T47D (cell line): ENCODE measurements around the gene FAH.
"Not testable (repeated sequence)": the region's sequence is repeated elsewhere in the genome, so short reads cannot be mapped to it uniquely, and the experiment has no call there.

Experiments used
- DNase-seq, 2 experiments: peaks; one replicate each; pipeline versions ENCODE4 v3.0.0 to v3.0.0-alpha.2; 2011 to 2012; ENCODE audit warnings: low read depth in 1 of 2, low spot score in 1 of 2
- JUND ChIP-seq: IDR thresholded peaks from 2 replicates; pipeline ENCODE4 v1.6.1; 2012; ENCODE audit warnings: low read depth
- in situ Hi-C: cut with HindIII; loops from 2 replicates; pipeline ENCODE4 v1.10.0; 2016; ENCODE audit warnings: low sequenced_read_pairs, low pct_unique_long_range_greater_than_20kb

FAH gene

DNA sequence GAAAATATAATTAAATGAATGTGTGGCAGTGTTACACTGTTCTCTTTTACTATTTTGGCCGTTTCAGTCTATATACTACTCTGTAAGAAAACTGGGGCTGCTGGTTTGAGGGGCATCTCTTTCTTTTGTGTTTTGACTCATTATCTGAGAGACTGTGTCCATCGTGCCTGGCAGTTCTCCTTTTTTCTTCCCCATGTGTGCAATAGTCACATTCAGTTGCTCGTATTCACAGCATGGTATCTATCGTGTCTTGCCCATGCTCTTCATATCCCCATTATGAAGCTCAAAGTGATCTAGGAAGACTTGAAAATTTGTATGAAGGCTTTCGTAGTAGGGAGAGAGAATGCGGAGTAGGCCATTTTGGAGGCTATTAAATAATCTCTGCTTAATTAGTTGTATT lies 29.8 kb upstream of the FAH start:
- no peak for TF ChIP-seq JUND
- DNase-seq: no peak
- in situ Hi-C loops: no loop called here

DNA sequence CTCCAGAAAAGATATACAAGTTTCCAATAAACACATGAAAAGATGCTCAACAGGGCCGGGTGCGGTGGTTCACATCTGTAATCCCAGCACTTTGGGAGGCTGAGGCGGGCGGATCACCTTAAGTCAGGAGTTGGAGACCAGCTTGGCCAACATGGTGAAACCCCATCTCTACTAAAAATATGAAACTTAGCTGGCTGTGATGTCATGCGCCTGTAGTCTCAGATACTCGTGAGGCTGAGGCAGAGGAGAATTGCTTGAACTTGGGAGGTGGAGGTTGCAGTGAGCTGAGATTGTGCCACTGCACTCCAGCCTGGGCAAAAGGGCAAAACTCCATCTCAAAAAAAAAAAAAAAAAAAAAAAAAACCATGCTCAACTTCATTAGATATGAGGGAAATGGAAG lies 25.5 kb upstream of the FAH start:
- DNase-seq, in situ Hi-C loops: not testable (repeated sequence)

DNA sequence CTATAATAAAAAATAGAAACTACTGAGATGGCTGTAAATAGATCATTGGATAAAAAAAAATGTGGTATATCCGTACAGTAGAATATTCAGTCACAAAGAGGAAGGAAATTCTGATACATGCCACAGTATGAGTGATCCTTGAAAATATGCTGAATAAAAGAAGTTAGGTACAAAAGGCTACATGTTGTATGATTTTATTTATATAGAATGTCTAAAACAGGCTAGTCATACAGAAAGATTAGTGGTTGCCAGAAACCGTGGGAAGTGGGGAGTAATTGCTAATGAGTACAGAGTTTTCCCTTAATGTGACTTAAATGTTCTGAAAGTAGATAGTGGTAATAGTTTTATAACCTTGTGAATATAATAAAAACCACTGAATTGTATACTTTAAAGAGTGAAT lies 24.9 kb upstream of the FAH start:
- no peak for TF ChIP-seq JUND
- in situ Hi-C loops: no loop called here
- DNase-seq: no peak

DNA sequence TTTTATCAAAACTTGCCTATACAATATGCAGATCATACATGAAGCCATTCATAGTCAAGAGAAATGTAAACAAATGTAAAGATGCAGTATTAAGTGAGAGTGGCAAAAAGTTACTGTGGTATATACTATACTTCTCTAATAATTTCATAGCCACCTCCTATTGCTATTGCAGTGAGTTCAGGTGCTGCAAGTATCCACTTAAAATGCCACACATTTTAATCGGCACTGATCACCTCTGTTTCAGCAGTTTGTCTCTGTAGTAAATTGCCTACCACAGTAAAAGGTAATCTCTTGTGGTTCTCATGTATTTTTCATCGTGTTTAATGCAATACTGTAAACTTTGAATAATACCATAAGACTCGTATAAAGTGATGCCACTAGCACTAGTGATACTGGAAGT lies 20.4 kb upstream of the FAH start:
- in situ Hi-C loops: no loop called here
- TF ChIP-seq JUND: no peak
- DNase-seq: no peak

DNA sequence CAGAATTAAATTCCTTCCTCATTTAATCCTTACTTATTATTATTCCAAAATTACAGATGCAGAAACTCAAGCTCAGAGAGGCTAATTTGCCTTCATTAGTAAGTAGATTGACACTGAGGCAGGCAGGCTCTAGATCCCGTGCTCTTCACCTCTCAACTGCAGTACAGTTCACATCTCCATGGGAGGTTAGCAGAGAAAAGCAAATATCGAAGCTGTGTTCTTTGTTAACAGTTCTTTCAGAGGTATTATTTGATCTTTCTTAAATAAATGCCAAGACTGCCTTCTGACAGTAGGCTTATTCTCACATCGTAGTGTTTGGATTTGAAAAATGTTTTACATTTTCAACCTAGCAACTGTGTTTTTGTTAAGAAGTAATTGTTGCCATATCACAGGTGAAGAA lies 15.9 kb upstream of the FAH start:
- in situ Hi-C loops: no loop called here
- no peak for DNase-seq
- TF ChIP-seq JUND: no peak

DNA sequence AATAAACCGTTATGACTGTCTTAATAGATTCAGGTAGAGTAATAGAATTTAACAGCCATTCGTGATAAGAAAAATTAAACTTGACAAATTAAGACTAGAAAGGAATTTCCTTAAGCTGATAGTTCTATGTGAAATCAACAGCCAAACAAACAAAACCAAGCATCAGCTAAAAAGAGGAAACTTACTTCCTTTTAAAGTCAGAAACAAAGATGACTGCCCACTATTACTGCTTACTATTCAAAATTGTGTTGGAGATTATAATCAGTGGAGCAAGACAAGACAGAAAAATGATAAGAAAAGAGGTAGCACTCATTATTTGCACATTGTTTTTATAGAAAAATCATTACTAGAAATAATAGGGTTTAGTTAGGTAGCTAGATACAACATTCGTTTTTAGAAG lies 13.8 kb upstream of the FAH start:
- no peak for TF ChIP-seq JUND
- DNase-seq: no peak
- in situ Hi-C loops: no loop called here

DNA sequence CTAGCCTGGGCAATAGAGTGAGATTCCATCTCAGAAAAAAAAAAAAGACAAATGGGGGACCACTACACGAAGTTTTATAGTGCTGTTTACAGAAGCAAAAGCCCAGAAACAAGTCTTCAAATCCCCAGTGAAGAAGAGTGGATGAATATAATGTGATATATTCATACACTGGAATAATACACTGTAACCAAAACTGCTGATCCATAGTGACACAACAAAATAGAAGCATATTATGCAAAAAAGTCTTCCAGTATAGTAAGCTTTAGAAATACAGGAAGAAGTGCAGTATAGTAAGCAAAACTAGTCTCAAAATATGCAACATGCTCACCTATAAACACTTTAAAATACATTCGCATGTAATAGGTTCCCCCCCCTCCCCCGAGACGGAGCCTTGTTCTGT lies 11.9 kb upstream of the FAH start:
- no peak for DNase-seq
- in situ Hi-C loops: no loop called here
- no peak for TF ChIP-seq JUND

DNA sequence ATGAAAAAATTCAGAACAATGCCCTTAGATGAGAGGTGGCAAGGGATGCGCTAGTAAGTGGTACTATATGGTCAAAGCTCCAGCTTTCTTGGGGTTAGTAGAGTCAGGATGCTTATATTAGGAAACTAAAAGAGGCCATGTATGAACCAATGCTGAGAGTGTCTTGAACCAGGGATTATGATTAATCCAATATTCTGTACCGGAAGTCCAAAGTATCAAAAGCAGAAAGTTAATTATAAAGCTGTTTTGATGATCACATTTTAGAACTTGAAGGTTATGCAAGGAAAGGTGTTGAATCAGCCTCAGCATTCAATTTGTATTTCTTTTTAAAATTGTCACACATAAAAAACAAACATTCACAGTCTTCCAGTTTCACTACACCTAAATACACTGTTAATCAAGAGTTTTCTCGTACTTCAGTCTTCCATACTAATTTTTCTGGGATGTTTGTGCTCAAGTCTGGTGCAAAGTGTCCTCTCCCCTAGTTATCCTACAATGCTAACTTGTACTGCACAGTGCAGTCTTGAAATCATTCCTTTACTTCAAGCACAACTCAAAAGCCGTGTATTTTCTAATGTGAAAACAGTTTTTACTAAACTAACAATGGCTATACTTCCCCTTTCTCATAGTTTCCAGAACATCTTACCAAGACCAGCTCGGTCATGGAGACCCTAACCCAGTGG lies 10.7 kb upstream of the FAH start:
- DNase-seq: no peak
- no peak for TF ChIP-seq JUND
- in situ Hi-C loops: no loop called here

DNA sequence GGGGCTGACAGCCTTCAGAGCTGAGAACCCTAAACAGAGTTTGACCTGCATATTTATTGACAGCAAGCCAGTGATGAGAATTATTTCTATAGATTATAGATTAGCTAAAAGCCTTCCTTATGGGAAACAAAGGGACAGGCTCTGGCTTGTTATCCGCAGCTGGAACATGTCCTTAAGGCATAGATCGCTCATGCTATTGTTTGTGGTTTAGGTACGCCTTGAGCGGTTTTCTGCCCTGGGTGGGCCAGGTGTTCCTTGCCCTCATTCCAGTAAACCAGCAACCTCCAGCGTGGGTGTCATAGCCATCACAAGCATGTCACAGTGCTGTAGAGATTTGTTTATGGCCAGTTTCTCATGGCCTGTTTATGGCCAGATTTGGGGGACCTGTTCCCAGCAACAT lies 10.2 kb upstream of the FAH start:
- in situ Hi-C loops: no loop called here
- no peak for TF ChIP-seq JUND
- no peak for DNase-seq

DNA sequence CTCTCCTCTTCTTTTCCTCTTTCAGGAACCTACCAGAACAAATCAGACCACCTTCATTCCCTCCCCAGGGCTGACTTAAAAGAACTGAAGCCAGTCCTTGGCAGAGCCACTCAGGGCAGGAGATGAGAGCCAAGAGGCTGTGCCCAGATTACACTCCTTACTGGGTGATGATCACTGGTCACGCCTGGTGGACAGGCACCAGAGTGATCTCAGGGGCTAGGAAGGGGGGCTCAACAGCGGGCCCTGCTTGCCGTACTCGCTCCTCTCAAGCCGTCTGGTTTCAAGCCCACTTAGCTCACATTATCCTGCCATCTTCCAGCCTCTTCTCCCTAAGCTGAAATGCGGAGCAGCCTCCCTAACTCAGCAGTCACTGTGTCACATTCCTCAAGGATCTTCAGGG lies 1.7 kb upstream of the FAH start:
- no peak for TF ChIP-seq JUND
- in situ Hi-C loops: no loop called here
- DNase-seq: no peak

DNA sequence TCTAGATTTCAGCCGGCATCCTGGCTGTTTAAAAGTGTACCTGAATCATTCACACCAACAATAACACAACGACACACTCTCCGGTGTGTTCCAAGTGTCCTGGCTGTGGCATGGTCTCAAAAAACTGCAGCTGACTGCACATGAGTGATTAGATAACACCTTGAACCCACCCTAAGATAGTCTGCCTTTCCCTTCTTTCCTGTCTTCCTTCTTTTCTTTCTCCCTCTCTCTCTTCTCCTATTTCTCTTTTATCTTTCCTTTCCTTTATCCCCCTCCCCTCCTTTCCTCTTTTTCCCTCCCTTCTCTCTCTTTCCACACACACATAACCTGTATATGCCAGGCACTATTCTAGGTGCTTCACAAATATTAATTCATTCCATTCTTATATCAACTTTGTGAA lies 1.2 kb upstream of the FAH start:
- in situ Hi-C loops: no loop called here
- no peak for DNase-seq
- no peak for TF ChIP-seq JUND

DNA sequence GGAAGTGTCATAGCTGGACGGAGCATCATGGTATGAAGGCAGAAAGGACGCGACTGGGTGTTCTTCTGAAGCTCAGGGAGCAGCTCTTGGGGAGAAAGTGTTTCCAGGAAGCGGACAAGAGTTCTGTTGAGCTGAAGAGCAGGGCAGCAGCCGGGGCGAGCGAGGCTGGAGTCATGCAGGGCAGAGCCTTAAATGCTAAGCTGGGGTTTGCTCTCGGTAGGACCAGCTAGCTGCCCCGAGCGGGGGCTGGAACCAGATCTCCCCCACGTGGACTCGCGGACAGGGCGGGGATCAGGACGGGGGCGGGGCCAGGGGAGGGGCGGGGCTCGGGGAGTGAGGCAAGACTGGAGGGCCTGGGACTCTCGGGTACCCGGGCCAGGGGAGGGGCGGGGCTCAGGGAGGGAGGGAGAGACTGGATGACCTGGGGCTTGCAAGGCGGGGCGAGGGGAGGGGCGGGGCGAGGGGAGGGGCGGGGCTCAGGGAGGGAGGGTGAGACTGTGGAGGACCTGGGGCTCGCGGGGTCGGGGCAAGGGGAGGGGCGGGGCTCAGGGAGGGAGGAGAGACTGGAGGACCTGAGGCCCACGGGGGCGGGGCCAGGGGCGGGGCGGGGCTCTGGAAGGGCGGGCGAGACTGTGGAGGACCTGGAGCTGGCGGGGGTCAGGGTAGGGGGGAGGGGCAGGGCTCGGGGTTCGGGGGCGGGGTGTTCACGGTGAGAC lies 461 bp upstream of the FAH start:
- in situ Hi-C loops: no loop called here
- DNase-seq: peak; percentile 83 to 98
- TF ChIP-seq JUND: no peak

DNA sequence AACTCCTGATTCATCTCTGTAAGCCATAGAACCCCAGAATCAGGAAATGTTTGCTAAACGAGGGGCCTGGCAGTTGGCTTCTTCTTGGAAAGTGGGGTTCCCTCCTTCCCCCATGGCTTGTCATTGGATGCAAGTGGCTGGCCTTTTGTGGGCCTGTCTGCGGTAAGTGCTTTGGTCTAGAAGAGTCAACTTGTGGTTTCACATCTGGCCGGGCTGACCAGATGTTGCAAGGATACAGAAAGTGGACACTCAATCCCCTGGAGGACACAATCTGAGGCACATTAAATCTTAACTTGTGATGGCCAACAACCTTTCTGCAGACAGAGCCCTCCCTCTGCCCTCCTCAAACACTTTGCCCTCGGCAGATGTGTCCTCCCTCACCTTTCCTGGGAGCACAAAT lies 1.1 kb downstream of the FAH start:
- DNase-seq: no peak

DNA sequence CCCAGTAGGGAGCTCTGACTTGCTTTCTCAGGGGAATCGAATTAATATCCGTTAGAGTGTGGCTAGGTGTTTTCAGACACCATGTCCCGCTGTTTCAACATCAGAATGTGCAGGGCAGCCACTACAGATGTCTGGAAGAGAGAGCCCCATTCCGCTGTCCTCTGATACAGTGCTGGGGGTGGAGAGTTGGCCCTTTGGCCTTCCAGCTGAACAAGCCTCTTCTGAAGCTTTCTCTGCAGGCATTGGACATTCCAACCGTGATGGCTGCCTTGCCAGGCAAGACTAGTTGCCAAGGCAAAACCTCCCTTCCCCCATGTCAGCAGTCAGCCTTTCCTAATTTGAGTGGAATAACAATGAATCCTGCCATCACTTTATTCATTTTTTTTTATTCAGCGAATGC lies 1.5 kb downstream of the FAH start:
- no peak for TF ChIP-seq JUND
- in situ Hi-C loops: no loop called here
- no peak for DNase-seq

More for the DNA sequence above, 1.1 kb downstream of the FAH start:
- no peak for TF ChIP-seq JUND
- in situ Hi-C loops: no loop called here
